Lower lobe of right lung (tissue), 2 donors: ENCODE data around the gene CGNL1. TPM values are rescaled to one million over a fixed set of nuclear protein-coding genes. Genes with fewer than 3 reads are reported as not detected.

ENCODE experiments used
- ATAC-seq, 2 donors: fragments of 200-7000 bp; cut with Tn5 transposase; one replicate each; pipeline ENCODE4 v1.9.1; 2020 to 2022; ENCODE audit warnings: mild to moderate bottlenecking in 2 of 2, moderate library complexity in 2 of 2
- DNase-seq: peaks from one replicate; pipeline ENCODE4 v3.0.0-alpha.2; 2020
- H3K27ac ChIP-seq: fragments of 200-600 bp; one replicate; pipeline ENCODE4 v1.8.0; 2022
- H3K27me3 ChIP-seq: fragments of 200-600 bp; one replicate; pipeline ENCODE4 v1.8.0; 2022; ENCODE audit warnings: low read depth
- H3K36me3 ChIP-seq: fragments of 200-600 bp; one replicate; pipeline ENCODE4 v1.8.0; 2022; ENCODE audit warnings: mild to moderate bottlenecking
- H3K4me1 ChIP-seq: fragments of 200-600 bp; one replicate; pipeline ENCODE4 v1.8.0; 2022
- H3K4me3 ChIP-seq: fragments of 200-600 bp; one replicate; pipeline ENCODE4 v1.8.0; 2022; ENCODE audit warnings: mild to moderate bottlenecking
- H3K9me3 ChIP-seq: fragments of 200-600 bp; one replicate; pipeline ENCODE4 v1.8.0; 2022
- CTCF ChIP-seq: fragments of 200-600 bp; IDR thresholded peaks from one replicate; pipeline ENCODE4 v1.8.0; 2022; ENCODE audit warnings: antibody characterized with exemption, mild to moderate bottlenecking
- intact Hi-C: fragments of 100-400 bp; cut with DNase I; formaldehyde crosslinking; loops from one replicate; pipeline ENCODE4 v1.11.0; 2022
- total RNA-seq: library from RNA; stranded (reverse); fragmentation: NEBNext Ultra II Directional; extraction: Animal tissue kit (Norgen Biotek cat#: 25700); gene quantifications from one replicate; pipeline ENCODE4 v1.2.1, GENCODE V29; 2021
- donor health status: DM: no; HTN: yes; CAD: no; lungs with severe emphysema.

The CGNL1 gene
- total RNA-seq, 1 donor from 2014 or later = 46.0 TPM

- no peak for DNase-seq
- intact Hi-C loops = no loop called here
- ATAC-seq = no peak
- no peaks in the 10 kb centered on the region for H3K27me3 ChIP-seq
- no peak overlapping the region for H3K4me3 ChIP-seq
- peaks cover 8% of the 10 kb centered on the region for H3K9me3 ChIP-seq
- no peak overlapping the region for H3K27ac ChIP-seq
- H3K4me1 ChIP-seq = peaks cover 13% of the 10 kb centered on the region
- no peaks in the 10 kb centered on the region for H3K36me3 ChIP-seq
- TF ChIP-seq CTCF = no peak
Observed at GRCh38 chr15:57582090-57582489, 205.8 kb downstream of the CGNL1 start.

GRCh38 chr15:57583282-57583681 is 207.0 kb downstream of the CGNL1 start:
- Histone ChIP-seq H3K27ac (no peak overlapping the region), H3K4me1 (peaks cover 19% of the 10 kb centered on the region), H3K36me3 (no peaks in the 10 kb centered on the region), H3K4me3 (no peak overlapping the region), H3K9me3 (peaks cover 8% of the 10 kb centered on the region), H3K27me3 (no peaks in the 10 kb centered on the region)
- TF ChIP-seq CTCF = no peak
- intact Hi-C loops = no loop called here
- ATAC-seq (no peak), DNase-seq (no peak)

- H3K4me1 ChIP-seq = peaks cover 22% of the 10 kb centered on the region
- H3K27ac ChIP-seq = no peak overlapping the region
- H3K4me3 ChIP-seq = no peak overlapping the region
- DNase-seq (no peak), ATAC-seq (no peak)
- H3K27me3 ChIP-seq = no peaks in the 10 kb centered on the region
- intact Hi-C loops = no loop called here
- no peaks in the 10 kb centered on the region for H3K36me3 ChIP-seq
- TF ChIP-seq CTCF = no peak
- peaks cover 8% of the 10 kb centered on the region for H3K9me3 ChIP-seq
Observed at GRCh38 chr15:57583720-57584119, 207.4 kb downstream of the CGNL1 start.

GRCh38 chr15:57586661-57587424 is 210.5 kb downstream of the CGNL1 start:
- Histone ChIP-seq H3K36me3 (no peaks in the 10 kb centered on the region), H3K9me3 (peaks cover 8% of the 10 kb centered on the region), H3K4me1 (peaks cover 40% of the 10 kb centered on the region), H3K27me3 (no peaks in the 10 kb centered on the region), H3K27ac (peak overlapping the region; percentile 59), H3K4me3 (no peak overlapping the region)
- TF ChIP-seq CTCF = no peak
- intact Hi-C loops = no loop called here
- ATAC-seq (no peak), DNase-seq (no peak)

GRCh38 chr15:57589281-57589680 is 213.0 kb downstream of the CGNL1 start:
- ATAC-seq (no peak), DNase-seq (no peak)
- H3K4me3 ChIP-seq = no peak overlapping the region
- no peak for TF ChIP-seq CTCF
- H3K9me3 ChIP-seq = no peaks in the 10 kb centered on the region
- intact Hi-C loops = no loop called here
- peaks cover 40% of the 10 kb centered on the region for H3K4me1 ChIP-seq
- no peaks in the 10 kb centered on the region for H3K27me3 ChIP-seq
- no peaks in the 10 kb centered on the region for H3K36me3 ChIP-seq
- peak overlapping the region; percentile 40 for H3K27ac ChIP-seq
